ENCODE data around the gene ARL8A. TPM values are rescaled to one million over a fixed set of nuclear protein-coding genes. Genes with fewer than 3 reads are reported as not detected.

Gene ARL8A
- total RNA-seq, 2 donors from 2014 or later = 68.0 to 80.0 TPM

DNA sequence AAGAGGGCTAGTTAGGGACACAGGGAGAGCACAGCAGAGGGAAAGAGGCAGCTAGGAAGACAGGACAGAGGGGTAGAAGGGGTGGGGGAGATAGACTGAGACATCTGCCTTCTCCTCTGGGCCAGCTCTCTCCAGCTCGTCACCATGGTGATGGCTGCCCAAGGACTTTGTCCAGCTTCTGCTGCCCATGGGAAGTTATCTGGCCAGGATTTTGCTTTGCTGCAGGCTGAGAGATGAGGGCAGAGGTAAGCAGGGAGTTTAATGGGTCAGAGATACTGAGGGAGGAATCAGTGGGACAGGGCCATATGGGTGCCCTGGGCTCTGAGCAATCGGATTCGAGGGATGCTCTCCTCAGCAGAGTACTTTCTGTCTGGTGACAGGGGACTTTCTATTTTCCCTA, 56.3 kb downstream of the ARL8A start:
- Mint-ChIP-seq H3K4me3 (no peak overlapping the region), H3K27ac (no peak overlapping the region), H3K27me3 (peaks cover 21 to 28% of the 10 kb centered on the region in 2 donors), H3K36me3 (no peaks in the 10 kb centered on the region), H3K4me1 (ENCODE audit: low read depth in 2 of 2) (no peaks in the 10 kb centered on the region), H3K9me3 (no peaks in the 10 kb centered on the region)
- ATAC-seq (no peak), DNase-seq (ENCODE audit: low spot score) (no peak)

DNA sequence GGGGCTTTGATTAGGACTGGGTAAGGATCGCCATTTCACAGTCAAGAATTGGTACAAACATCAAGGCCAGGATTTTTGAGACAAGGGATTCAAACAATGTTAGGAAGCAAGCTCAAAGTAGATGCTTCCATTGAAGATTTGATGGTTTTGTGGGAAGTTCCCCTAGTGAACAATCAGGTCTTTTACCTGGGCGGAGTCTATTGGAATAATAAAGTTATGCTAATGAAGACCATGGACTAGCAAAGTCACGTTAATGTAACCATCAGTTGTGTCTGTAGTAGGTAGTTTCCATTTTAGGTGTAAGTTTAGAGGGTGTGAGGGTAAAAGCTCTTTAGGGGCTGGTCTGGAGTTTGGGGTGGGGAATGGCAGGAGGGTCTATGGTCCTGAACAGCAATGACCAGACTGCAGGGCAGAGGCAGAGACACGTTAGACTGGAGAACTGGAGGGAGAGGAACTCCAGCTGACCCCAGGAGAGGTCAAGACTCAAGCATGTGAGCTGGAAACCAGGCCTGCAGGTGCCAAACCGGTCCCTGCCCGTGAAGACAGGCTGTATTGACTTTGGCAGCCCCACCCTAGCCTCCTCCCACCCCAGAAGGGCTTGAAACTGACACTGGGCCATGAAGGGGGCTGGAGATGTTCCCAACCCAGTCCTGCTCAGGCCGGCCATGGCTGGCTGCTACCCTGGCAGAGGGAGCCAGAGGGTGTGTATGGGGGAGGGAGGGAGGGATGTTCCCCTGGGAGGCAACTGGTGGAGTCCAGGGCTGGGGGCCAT, 57.8 kb downstream of the ARL8A start:
- H3K4me3 Mint-ChIP-seq = no peak overlapping the region
- no peak overlapping the region for H3K27ac Mint-ChIP-seq
- ATAC-seq (peak in 1 of 2 donors; percentile 41), DNase-seq (ENCODE audit: low spot score) (no peak)
- H3K4me1 Mint-ChIP-seq (ENCODE audit: low read depth in 2 of 2) = no peaks in the 10 kb centered on the region
- H3K9me3 Mint-ChIP-seq = no peaks in the 10 kb centered on the region
- no peaks in the 10 kb centered on the region for H3K36me3 Mint-ChIP-seq
- peaks cover 16 to 25% of the 10 kb centered on the region in 2 donors for H3K27me3 Mint-ChIP-seq

- peaks cover 7 to 16% of the 10 kb centered on the region in 2 donors for H3K27me3 Mint-ChIP-seq
- H3K36me3 Mint-ChIP-seq = no peaks in the 10 kb centered on the region
- DNase-seq (ENCODE audit: low spot score) (no peak), ATAC-seq (no peak)
- no peak overlapping the region for H3K4me3 Mint-ChIP-seq
- H3K9me3 Mint-ChIP-seq = no peaks in the 10 kb centered on the region
- no peak overlapping the region for H3K27ac Mint-ChIP-seq
- H3K4me1 Mint-ChIP-seq (ENCODE audit: low read depth in 2 of 2) = no peaks in the 10 kb centered on the region
Measured at GRCh38 chr1:202085682-202086373, 58.7 kb downstream of the ARL8A start.

GRCh38 chr1:202084791-202085681, 59.5 kb downstream of the ARL8A start:
- H3K27me3 Mint-ChIP-seq = peaks cover 6 to 15% of the 10 kb centered on the region in 2 donors
- peak in 1 of 2 donors; percentile 12 for ATAC-seq
- no peaks in the 10 kb centered on the region for H3K4me1 Mint-ChIP-seq (ENCODE audit: low read depth in 2 of 2)
- H3K27ac Mint-ChIP-seq = no peak overlapping the region
- no peaks in the 10 kb centered on the region for H3K9me3 Mint-ChIP-seq
- no peak for DNase-seq (ENCODE audit: low spot score)
- no peaks in the 10 kb centered on the region for H3K36me3 Mint-ChIP-seq
- H3K4me3 Mint-ChIP-seq = no peak overlapping the region

Other genes with a start within 250 kb of the ARL8A start
- gene LMOD1, start 198.2 kb downstream of the ARL8A start, total RNA-seq = not detected
- 10 to 100 TPM; 81.5 to 89.5 TPM for gene TIMM17A, start 189.2 kb downstream of the ARL8A start, total RNA-seq
- 10 to 100 TPM; 50.1 to 54.3 TPM for gene RNPEP, start 162.1 kb downstream of the ARL8A start, total RNA-seq
- under 1 TPM; 0.84 to 0.98 TPM for gene ELF3, start 134.2 kb downstream of the ARL8A start, total RNA-seq
- gene GPR37L1, start 21.8 kb downstream of the ARL8A start, total RNA-seq = not detected
- 100 to 1,000 TPM; 227 to 312 TPM for gene PTPN7, start 15.9 kb upstream of the ARL8A start, total RNA-seq
- 1 to 10 TPM; 5.8 to 5.9 TPM for gene LGR6, start 49.1 kb upstream of the ARL8A start, total RNA-seq
- 10 to 100 TPM; 49.0 to 55.5 TPM for gene UBE2T, start 197.2 kb upstream of the ARL8A start, total RNA-seq
- 10 to 100 TPM; 27.1 to 51.8 TPM for gene PPP1R12B, start 204.0 kb upstream of the ARL8A start, total RNA-seq